ENCODE measurements around the gene RUFY4. TPM values are rescaled to one million over a fixed set of nuclear protein-coding genes. Genes with fewer than 3 reads are reported as not detected.

Gene RUFY4
- total RNA-seq, 1 experiment from 2014 or later: 0.66 TPM

DNA sequence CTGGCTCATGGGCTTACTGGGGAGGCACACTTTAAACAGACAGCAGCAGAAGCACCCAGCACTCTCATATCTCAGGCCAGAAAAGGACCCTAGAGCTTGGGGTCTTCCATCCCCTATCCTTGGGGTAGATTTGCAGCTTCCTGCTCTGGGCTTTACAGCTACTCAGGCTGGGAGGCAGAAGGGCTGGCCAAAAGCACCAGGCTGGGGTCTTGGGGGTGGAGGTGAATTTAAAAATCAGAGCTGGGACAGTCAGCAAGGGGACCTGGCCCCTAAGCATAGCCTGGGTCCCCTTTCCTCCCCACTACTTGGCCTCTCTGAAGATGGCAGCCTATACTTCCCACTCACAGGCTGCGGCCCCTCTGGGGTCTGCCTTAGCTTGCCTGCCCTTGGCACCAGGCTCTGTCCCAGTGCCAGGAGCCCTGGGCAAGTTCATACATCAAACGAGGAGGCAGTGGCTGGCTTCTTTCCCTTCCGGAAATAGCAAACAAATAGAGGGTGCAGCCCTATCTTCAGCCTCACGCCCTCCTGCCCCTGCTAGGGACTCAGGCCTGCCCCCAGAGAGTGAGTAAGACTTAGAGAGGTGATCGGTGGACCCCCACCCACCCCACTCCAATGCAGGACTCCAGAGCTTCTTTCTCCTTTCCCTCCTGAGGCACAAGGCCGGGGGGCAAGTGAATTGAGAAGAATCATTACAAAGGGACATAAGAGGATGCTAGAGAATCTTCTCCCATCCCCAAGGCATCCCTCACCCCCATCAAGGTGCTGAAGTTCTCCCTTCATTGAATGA, 40.3 kb upstream of the RUFY4 start:
- no peaks in the 10 kb centered on the region for H3K36me3 Mint-ChIP-seq (ENCODE audit: insufficient read depth in 1 of 3, low read depth in 3 of 3)
- H3K14ac ChIP-seq (ENCODE audit: insufficient read depth, low read length): no peak overlapping the region
- no peak overlapping the region for H4K8ac ChIP-seq (replicated peaks; ENCODE audit: insufficient read length, low read depth, low read length)
- no peak overlapping the region for H3K4me3 Mint-ChIP-seq
- peaks cover 6% of the 10 kb centered on the region for H3K27me3 Mint-ChIP-seq (ENCODE audit: low read depth)
- no peak overlapping the region for H2BK5ac ChIP-seq (ENCODE audit: insufficient read length, low read length)
- TF ChIP-seq, protein P1, sequence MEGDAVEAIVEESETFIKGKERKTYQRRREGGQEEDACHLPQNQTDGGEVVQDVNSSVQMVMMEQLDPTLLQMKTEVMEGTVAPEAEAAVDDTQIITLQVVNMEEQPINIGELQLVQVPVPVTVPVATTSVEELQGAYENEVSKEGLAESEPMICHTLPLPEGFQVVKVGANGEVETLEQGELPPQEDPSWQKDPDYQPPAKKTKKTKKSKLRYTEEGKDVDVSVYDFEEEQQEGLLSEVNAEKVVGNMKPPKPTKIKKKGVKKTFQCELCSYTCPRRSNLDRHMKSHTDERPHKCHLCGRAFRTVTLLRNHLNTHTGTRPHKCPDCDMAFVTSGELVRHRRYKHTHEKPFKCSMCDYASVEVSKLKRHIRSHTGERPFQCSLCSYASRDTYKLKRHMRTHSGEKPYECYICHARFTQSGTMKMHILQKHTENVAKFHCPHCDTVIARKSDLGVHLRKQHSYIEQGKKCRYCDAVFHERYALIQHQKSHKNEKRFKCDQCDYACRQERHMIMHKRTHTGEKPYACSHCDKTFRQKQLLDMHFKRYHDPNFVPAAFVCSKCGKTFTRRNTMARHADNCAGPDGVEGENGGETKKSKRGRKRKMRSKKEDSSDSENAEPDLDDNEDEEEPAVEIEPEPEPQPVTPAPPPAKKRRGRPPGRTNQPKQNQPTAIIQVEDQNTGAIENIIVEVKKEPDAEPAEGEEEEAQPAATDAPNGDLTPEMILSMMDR (conservative IDR thresholded peaks at IDR 0.05): no peak
- H2BK12ac ChIP-seq (ENCODE audit: insufficient read length, low read depth, low read length): no peak overlapping the region
- H4K20me1 ChIP-seq (ENCODE audit: control insufficient read depth, insufficient read depth, insufficient read length): no peaks in the 10 kb centered on the region
- no peak overlapping the region for H3K23ac ChIP-seq (ENCODE audit: insufficient read length, low read depth, low read length)
- DNase-seq: peak; percentile 10
- H3K79me1 ChIP-seq (ENCODE audit: insufficient read depth, low read depth, low read length, poor library complexity, severe bottlenecking): no peaks in the 10 kb centered on the region
- no peaks in the 10 kb centered on the region; the same call in 1 of the 2 replicates for H3K27me3 ChIP-seq (ENCODE audit: insufficient read depth, low read length)
- no peak overlapping the region for H3K4me2 ChIP-seq (ENCODE audit: insufficient read depth, insufficient read length, low read length)
- H3K27ac ChIP-seq (ENCODE audit: insufficient read length, low read depth, low read length): no peak overlapping the region
- no peaks in the 10 kb centered on the region for H3K9me3 ChIP-seq (ENCODE audit: control insufficient read depth, low read depth, low read length)
- H3K27ac Mint-ChIP-seq: no peak overlapping the region
- no peak overlapping the region for H3K4ac ChIP-seq (ENCODE audit: low read depth, low read length)
- no peaks in the 10 kb centered on the region for H3K79me2 ChIP-seq (ENCODE audit: insufficient read depth, low read length)
- H2BK120ac ChIP-seq (ENCODE audit: low read depth, low read length, poor library complexity, severe bottlenecking): no peak overlapping the region
- H3K4me1 Mint-ChIP-seq: peaks cover 13 to 26% of the 10 kb centered on the region in 2 experiments
- H2AK5ac ChIP-seq (ENCODE audit: insufficient read length, low read length): no peak overlapping the region
- H3T11ph ChIP-seq (ENCODE audit: low read length): no peak overlapping the region
- H4K5ac ChIP-seq (ENCODE audit: insufficient read length, low read depth, low read length): no peak overlapping the region
- no CpG with 5 or more reads among the region's 6 CpGs for WGBS (ENCODE audit: extremely low coverage, insufficient read length, low lambda C conversion rate)
- no peak overlapping the region for H3K18ac ChIP-seq (ENCODE audit: insufficient read length, low read depth, low read length)
- peaks cover 3% of the 10 kb centered on the region; the same call in 1 of the 2 replicates for H3K4me1 ChIP-seq (ENCODE audit: insufficient read depth, low read length)
- no peak overlapping the region for H3K9ac ChIP-seq (ENCODE audit: extremely low read depth, insufficient read length, low read length)
- H3K23me2 ChIP-seq (ENCODE audit: insufficient read length, low read depth, low read length, poor library complexity, severe bottlenecking): no peaks in the 10 kb centered on the region
- H2BK15ac ChIP-seq (ENCODE audit: low read depth, low read length): no peak overlapping the region
- no peak overlapping the region for H2BK20ac ChIP-seq (ENCODE audit: low read depth, low read length, poor library complexity, severe bottlenecking)
- no peak overlapping the region for H3K56ac ChIP-seq (ENCODE audit: insufficient read length, low read depth, low read length)
- H3K9me3 Mint-ChIP-seq: no peaks in the 10 kb centered on the region
- H2AFZ ChIP-seq (ENCODE audit: low read length): no peak overlapping the region
- H4K91ac ChIP-seq (ENCODE audit: insufficient read length, low read depth, low read length): no peak overlapping the region

Measured in H9 (cell line).